ENCODE data around the gene AMH. TPM values are rescaled to one million over a fixed set of nuclear protein-coding genes. Genes with fewer than 3 reads are reported as not detected.

The AMH gene
- total RNA-seq, 1 donor from 2014 or later, result 0.93 TPM

DNA sequence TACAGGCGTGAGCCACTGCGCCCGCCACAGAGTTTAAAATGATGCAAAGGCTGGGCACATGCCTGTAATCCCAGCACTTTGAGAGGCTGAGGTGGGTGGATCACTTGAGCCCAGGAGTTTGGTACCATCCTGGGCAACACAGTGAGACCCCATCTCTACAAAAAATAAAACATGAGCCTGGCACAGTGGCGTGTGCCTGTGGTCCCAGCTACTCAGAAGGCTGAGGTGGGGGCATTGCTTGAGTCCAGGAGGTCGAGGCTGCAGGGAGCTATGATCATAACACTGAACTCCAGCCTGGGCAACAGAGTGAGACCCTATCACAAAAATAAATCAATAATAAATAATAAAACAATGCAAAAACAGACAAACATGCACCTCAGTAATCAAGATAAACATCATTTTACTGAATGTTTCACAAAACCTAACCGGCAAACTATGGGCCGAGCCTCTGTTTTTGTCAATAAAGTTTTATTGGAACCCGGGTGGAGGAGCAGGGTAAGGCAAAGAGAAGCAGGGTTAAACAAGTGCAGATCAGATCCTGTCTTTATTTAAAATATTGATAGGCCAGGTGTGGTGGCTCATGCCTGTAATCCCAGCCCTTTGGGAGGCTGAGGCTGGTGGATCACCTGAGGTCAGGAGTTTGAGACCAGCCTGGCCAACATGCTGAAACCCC, 34.8 kb downstream of the AMH start:
- no peak for DNase-seq (ENCODE audit: low spot score)

DNA sequence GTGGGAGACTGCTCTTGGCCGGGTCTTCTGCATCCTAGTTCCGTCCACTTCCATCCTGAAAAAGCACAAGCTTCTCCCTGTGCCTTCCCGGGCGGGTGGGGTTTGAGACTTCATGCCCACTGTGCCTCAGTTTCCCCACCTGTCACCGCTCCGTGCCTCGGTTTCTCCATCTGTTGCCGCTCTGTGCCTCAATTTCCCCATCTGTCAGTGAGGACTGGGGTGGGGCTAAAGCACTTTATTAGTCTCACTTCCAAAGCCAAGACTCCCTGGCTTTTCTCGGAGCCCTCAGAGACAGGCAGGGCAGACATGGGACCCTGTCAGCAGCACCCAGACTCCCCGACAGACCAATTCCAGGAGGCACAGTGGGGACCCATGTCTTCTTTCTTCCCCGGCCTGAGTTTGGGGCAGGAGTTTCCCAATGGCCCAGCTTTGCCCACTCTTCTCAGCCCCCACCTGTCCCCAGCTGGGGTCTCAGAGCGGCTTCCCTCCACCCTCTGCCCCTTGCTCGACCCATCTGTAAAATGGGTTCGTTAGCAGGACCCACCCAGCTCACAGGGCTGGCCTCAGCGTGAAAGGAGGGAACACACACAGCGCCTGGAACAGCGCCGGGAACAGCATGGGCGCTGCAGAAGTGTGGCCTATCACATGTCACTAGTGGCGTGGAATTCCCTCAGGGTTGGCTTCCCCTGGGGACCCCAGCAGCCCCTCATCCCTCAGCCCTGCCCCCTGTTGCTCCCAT, 37.4 kb downstream of the AMH start:
- no peak for DNase-seq (ENCODE audit: low spot score)

- no peak for DNase-seq (ENCODE audit: low spot score)
These were observed 38.6 kb downstream of the AMH start for GRCh38 chr19:2287585-2288337.

GRCh38 chr19:2288338-2288817, 39.3 kb downstream of the AMH start:
- DNase-seq (ENCODE audit: low spot score), result no peak

DNA sequence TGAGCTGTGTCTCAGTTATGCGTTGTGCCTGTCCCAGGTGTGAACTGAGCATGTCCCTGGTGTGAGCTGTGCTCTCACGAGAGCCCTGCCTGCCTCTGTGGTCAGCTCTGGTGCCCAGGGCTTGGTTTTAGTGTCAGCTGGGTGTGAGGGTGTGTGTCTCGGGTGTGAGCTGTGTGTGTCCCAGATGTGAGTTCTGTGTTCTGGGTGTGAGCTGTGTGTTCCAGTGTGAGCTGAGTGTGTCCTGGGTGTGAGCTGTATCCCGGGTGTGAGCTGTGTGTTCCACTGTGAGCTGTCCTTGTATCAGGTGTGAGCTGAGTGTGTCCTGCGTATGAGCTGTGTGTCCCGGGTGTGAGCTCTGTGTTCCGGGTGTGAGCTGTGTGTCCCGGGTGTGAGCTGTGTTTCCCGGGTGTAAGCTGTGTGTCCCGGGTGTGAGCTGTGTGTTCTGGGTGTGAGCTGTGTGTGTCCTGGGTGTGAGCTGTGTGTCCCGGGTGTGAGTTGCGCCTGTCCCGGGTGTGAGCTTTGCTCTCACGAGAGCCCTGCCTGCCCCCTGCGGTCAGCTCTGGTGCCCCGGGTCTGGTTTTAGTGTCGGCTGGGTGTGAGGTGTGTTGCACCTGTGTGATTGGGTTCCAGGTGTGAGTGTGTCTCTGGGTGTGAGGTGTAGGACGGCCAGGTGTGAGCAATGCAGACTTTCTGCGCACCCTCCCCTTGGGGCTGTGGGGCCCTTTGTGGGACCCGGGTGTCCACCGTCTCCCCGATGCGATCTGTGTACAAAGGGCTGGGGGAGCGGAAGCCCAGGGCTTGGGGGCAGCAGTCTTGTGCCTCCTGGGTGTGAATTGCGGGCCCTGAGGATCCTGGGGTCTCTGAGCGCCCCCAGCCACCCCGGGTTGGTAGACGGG, 39.9 kb downstream of the AMH start:
- no peak for DNase-seq (ENCODE audit: low spot score)

GRCh38 chr19:2289714-2290435, 40.8 kb downstream of the AMH start:
- no peak for DNase-seq (ENCODE audit: low spot score)

DNA sequence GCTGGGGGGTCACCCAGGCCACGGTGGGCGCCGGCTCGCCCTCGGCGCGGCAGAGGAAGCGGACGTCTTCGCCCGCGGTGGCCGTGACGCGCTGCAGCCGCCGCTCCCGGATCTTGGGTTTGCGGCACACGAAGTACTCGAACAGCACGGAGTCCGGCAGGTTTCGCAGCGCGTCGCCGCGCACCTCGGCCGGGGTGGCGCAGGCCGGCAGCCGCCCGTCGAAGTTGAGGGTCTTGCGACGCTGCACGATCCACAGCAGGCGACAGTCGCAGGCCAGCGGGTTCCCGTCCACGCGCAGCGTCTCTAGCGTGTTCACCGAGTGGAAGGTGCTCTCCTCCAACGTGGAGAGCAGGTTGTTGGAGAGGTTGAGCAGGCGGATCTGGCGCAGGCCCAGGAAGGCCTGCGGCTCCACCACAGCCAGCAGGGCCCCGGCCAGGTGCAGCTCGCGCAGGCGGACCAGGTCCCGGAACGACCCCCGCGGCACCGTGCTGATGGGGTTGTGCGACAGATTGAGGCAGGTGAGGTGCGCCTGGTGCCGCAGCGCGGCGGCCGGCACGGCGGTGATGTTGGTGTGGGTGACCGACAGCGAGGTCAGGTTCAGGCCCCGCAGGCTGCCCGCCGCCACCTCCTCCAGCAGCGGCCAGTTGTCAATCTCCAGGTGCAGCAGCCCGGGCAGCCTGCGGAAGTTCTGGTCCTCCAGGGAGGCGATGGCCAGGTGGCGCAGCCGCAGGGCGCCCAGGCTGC, 41.5 kb downstream of the AMH start:
- DNase-seq (ENCODE audit: low spot score), result no peak

DNA sequence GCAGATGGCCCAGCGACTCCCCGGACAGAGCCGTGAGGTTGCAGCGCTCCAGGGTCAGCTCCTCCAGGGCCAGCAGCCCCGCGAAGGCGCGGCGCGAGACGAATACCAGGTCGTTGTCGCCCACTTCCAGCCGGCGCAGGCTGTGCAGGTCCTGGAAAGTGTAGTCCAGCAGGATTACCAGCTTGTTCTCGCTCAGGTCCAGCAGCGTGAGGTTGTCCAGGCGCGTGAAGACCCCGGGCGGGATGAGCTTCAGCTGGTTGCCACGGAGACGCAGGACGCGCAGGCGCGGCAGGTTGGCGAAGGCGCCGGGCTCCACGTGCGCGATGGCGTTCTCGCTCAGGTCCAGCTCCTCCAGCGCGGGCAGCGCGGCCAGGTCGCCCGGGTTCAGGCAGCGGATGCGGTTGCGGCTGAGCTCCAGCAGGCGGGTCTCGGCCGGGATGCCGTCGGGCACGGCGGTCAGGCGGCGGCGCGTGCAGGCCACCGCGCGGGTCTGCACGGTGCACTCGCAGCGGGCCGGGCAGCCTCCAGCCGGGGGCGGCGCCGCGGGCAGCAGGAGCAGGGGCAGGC, 42.1 kb downstream of the AMH start:
- no peak for DNase-seq (ENCODE audit: low spot score)

DNA sequence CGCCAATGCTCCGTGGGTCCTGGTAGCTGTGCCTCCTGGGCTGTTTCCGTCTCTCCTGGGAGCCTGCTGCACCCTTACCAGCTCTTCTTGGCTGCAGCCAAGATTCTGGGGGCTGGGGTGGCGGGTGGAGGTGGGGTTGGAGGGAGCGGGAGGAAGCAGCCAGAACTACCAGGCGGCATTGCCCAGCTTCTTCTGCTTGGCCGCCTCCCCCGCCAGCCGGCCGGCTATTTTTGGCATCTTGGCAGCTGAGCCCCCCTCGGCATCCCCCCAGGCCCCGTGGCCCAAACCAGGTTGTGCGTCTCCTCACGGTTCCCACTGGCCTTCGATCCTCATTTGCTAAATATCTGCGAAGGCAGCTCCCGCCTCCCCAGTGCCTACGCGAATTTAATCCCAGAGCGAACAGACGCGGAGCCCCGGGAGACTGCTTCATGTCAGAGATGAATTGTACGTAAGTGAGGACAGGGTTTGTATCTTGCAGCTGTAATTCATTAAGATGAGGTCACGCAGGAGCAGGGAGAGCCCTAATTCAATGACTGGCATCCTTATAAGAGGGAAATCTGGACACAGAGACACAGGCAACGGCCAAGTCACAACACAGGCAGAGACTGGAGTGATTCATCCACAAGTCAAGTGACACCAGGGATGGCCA, 45.7 kb downstream of the AMH start:
- DNase-seq (ENCODE audit: low spot score), result no peak

- DNase-seq (ENCODE audit: low spot score), result no peak
These were observed 47.0 kb downstream of the AMH start for GRCh38 chr19:2296141-2296540.

GRCh38 chr19:2300533-2300932, 51.4 kb downstream of the AMH start:
- DNase-seq (ENCODE audit: low spot score), result no peak

Small RNA genes lying within 50 kb of the gene (microRNA-seq; reads per million reads assigned to microRNA genes)
- 6.5 reads per million for gene MIR1227 (ENCODE audit: borderline number of aligned reads)
- not detected for gene MIR4321 (ENCODE audit: borderline number of aligned reads)

Other genes with a start within 250 kb of the AMH start
- 61.4 TPM for gene BTBD2, start 233.6 kb upstream of the AMH start, total RNA-seq
- gene MKNK2, start 198.1 kb upstream of the AMH start, total RNA-seq, result 240 TPM
- gene MOB3A, start 153.0 kb upstream of the AMH start, total RNA-seq, result 79.4 TPM
- gene IZUMO4, start 152.4 kb upstream of the AMH start, total RNA-seq, result 2.4 TPM
- 127 TPM for gene AP3D1, start 97.8 kb upstream of the AMH start, total RNA-seq
- 34.0 TPM for gene DOT1L, start 85.4 kb upstream of the AMH start, total RNA-seq
- 46.4 TPM for gene PLEKHJ1, start 13.0 kb upstream of the AMH start, total RNA-seq
- gene SF3A2, start 12.5 kb upstream of the AMH start, total RNA-seq, result 46.2 TPM
- gene JSRP1, start 7.1 kb downstream of the AMH start, total RNA-seq, result not detected
- gene PEAK3, start 32.9 kb downstream of the AMH start, total RNA-seq, result 2.6 TPM
- not detected for gene LINGO3, start 58.8 kb downstream of the AMH start, total RNA-seq
- gene LSM7, start 79.3 kb downstream of the AMH start, total RNA-seq, result 49.6 TPM
- 37.8 TPM for gene SPPL2B, start 79.4 kb downstream of the AMH start, total RNA-seq
- gene TMPRSS9, start 110.9 kb downstream of the AMH start, total RNA-seq, result not detected
- 80.3 TPM for gene TIMM13, start 178.3 kb downstream of the AMH start, total RNA-seq
- 19.6 TPM for gene LMNB2, start 207.6 kb downstream of the AMH start, total RNA-seq
- 365 TPM for gene GADD45B, start 226.8 kb downstream of the AMH start, total RNA-seq